Measurements from ENCODE around the gene TTC39C.
A peak's percentile ranks its signal among the peaks of the same experiment; 100 is the strongest.

The TTC39C gene

GRCh38 chr18:24014062-24014985 is at the start of gene TTC39C:
Gene TTC39C (plus strand): TSS chr18:24014754. CDS start chr18:24014872, 118 bp downstream.
- DNase-seq: peak; percentile 89

GRCh38 chr18:23966909-23967308 is 47.6 kb upstream of the TTC39C start:
- DNase-seq: no peak

GRCh38 chr18:23967321-23968089 is 47.0 kb upstream of the TTC39C start:
- DNase-seq: peak; percentile 91

GRCh38 chr18:23968638-23969604 is 45.6 kb upstream of the TTC39C start:
- no peak for DNase-seq

GRCh38 chr18:23969664-23970063 is 44.9 kb upstream of the TTC39C start:
- DNase-seq: no peak

GRCh38 chr18:23970161-23971096 is 44.1 kb upstream of the TTC39C start:
- peak; percentile 30 for DNase-seq

- peak; percentile 42 for DNase-seq
Measured at GRCh38 chr18:23971097-23971440, 43.5 kb upstream of the TTC39C start.

- DNase-seq: no peak
Measured at GRCh38 chr18:23971666-23972230, 42.8 kb upstream of the TTC39C start.

- DNase-seq: no peak
Measured at GRCh38 chr18:23972453-23972852, 42.1 kb upstream of the TTC39C start.

GRCh38 chr18:23977103-23977502 is 37.5 kb upstream of the TTC39C start:
- no peak for DNase-seq

- DNase-seq: peak; percentile 79
Measured at GRCh38 chr18:23977719-23978483, 36.7 kb upstream of the TTC39C start.

GRCh38 chr18:23981369-23981980 is 33.1 kb upstream of the TTC39C start:
- no peak for DNase-seq

- DNase-seq: no peak
Measured at GRCh38 chr18:23982155-23983079, 32.1 kb upstream of the TTC39C start.

- DNase-seq: no peak
Measured at GRCh38 chr18:23983112-23983511, 31.4 kb upstream of the TTC39C start.

- DNase-seq: peak; percentile 18
Measured at GRCh38 chr18:23986600-23987359, 27.8 kb upstream of the TTC39C start.

- DNase-seq: no peak
Measured at GRCh38 chr18:23990474-23991410, 23.8 kb upstream of the TTC39C start.

All from inflammatory macrophage treated with lipopolysaccharide for 4 hours (primary cell).